Common myeloid progenitor, CD34-positive (primary cell): Measurements from ENCODE around the gene AGPAT3.

Source experiments
- CTCF ChIA-PET: fragments of 350-600 bp; sonication (Branson Sonifier 250); formaldehyde crosslinking; loops from one replicate; lab custom pipeline; 2021; ENCODE audit warnings: antibody characterized with exemption; lab: Charles Lee
- POLR2A ChIA-PET: fragments of 350-600 bp; sonication (Branson Sonifier 250); formaldehyde crosslinking; loops from one replicate; lab custom pipeline; 2021; ENCODE audit warnings: antibody characterized with exemption; lab: Charles Lee
- DNase-seq, 3 donors: peaks; one replicate each; pipeline versions ENCODE4 v3.0.0 to v3.0.0-alpha.2; 2013
- H3K27ac ChIP-seq, 2 experiments: 1 replicate in 1 of 2; 2 replicates in 1 of 2; pipeline ENCODE4 v1.7.0; 2013; ENCODE audit warnings: inconsistent platforms in 2 of 2, low read length in 2 of 2, mild to moderate bottlenecking in 2 of 2, low read depth in 1 of 2, moderate library complexity in 1 of 2; ENCODE audit not compliant: severe bottlenecking in 2 of 2, insufficient read depth in 1 of 2, poor library complexity in 1 of 2
- H3K27me3 ChIP-seq, 5 experiments: replicated peaks in 2 of 5; 1 replicate in 3 of 5; 2 replicates in 2 of 5; pipeline versions ENCODE4 v1.6.1 to v1.7.0; 2013; ENCODE audit warnings: low read length in 4 of 5, mild to moderate bottlenecking in 2 of 5, moderate library complexity in 2 of 5, inconsistent platforms in 1 of 5; ENCODE audit not compliant: insufficient read depth in 5 of 5, control insufficient read depth in 4 of 5
- H3K36me3 ChIP-seq, 4 experiments: 1 replicate in 2 of 4; 2 replicates in 2 of 4; pipeline versions ENCODE4 v1.6.1 to v1.7.0; 2013; ENCODE audit warnings: low read length in 3 of 4, control low read depth in 1 of 4, mild to moderate bottlenecking in 1 of 4; ENCODE audit not compliant: control insufficient read depth in 4 of 4, insufficient read depth in 4 of 4
- H3K4me1 ChIP-seq, 4 experiments: 1 replicate in 3 of 4; 2 replicates in 1 of 4; pipeline versions ENCODE4 v1.6.1 to v1.7.1; 2013; ENCODE audit warnings: low read length in 3 of 4, mild to moderate bottlenecking in 3 of 4, control low read depth in 1 of 4, inconsistent platforms in 1 of 4, moderate library complexity in 1 of 4; ENCODE audit not compliant: control insufficient read depth in 4 of 4, insufficient read depth in 4 of 4; ENCODE audit errors: control extremely low read depth in 1 of 4
- H3K4me3 ChIP-seq, 7 experiments: 1 replicate in 4 of 7; 2 replicates in 3 of 7; pipeline versions ENCODE4 v1.5.1 to v1.7.0; 2013; ENCODE audit warnings: mild to moderate bottlenecking in 7 of 7, low read length in 6 of 7, moderate library complexity in 6 of 7, inconsistent platforms in 2 of 7, low read depth in 2 of 7, control low read depth in 1 of 7; ENCODE audit not compliant: insufficient read depth in 4 of 7, control insufficient read depth in 1 of 7; ENCODE audit errors: extremely low read depth in 1 of 7
- H3K9me3 ChIP-seq, 5 experiments: 1 replicate in 4 of 5; 2 replicates in 1 of 5; pipeline versions ENCODE4 v1.6.1 to v1.7.1; 2013; ENCODE audit warnings: low read length in 4 of 5, mild to moderate bottlenecking in 2 of 5, inconsistent platforms in 1 of 5, low read depth in 1 of 5, moderate library complexity in 1 of 5; ENCODE audit not compliant: control insufficient read depth in 4 of 5, insufficient read depth in 2 of 5; ENCODE audit errors: control extremely low read depth in 1 of 5
- WGBS: methylation state at CpG from one replicate; pipeline ENCODE4 v1.1.5; 2013; ENCODE audit not compliant: insufficient coverage; 5-methylcytosine and 5-hydroxymethylcytosine counted together

AGPAT3 gene

GRCh38 chr21:43873673-43874072, 8.7 kb downstream of the AGPAT3 start:
- ChIA-PET POLR2A (interaction anchor here (0.8 to 1.2 kb wide), 3 partner anchors 20 to 63 kb away, joined by 3 to 5 read pairs (median 5); no protein-coding TSS in a partner anchor), CTCF (interaction anchor here (0.8 to 2.5 kb wide), 12 partner anchors 10 to 102 kb away, joined by 3 to 23 read pairs (median 5); no protein-coding TSS in a partner anchor)
- Histone ChIP-seq H3K27me3 (no peaks in the 10 kb centered on the region), H3K27ac (no peak overlapping the region), H3K9me3 (peaks cover 0 to 3% (median 0%) of the 10 kb centered on the region in 5 experiments), H3K36me3 (peaks cover 0 to 30% (median 5%) of the 10 kb centered on the region in 4 experiments), H3K4me1 (peaks cover 0 to 15% (median 4%) of the 10 kb centered on the region in 4 experiments), H3K4me3 (no peak overlapping the region)
- no peak for DNase-seq
- WGBS: no CpG with 5 or more reads among the region's 1 CpG

- no peak for DNase-seq
- ChIA-PET CTCF (interaction anchor here (0.8 to 2.5 kb wide), 9 partner anchors 12 to 101 kb away, joined by 3 to 23 read pairs (median 5); no protein-coding TSS in a partner anchor), POLR2A (no interaction called here)
- H3K36me3 ChIP-seq: peaks cover 0 to 25% (median 5%) of the 10 kb centered on the region in 4 experiments
- no peak overlapping the region for H3K4me3 ChIP-seq
- no peak overlapping the region for H3K27ac ChIP-seq
- H3K27me3 ChIP-seq: no peaks in the 10 kb centered on the region
- H3K9me3 ChIP-seq: peaks cover 0 to 3% (median 0%) of the 10 kb centered on the region in 5 experiments
- 83% methylated on average over 6 of the region's 12 CpGs for WGBS
- H3K4me1 ChIP-seq: peaks cover 0 to 15% (median 4%) of the 10 kb centered on the region in 4 experiments
These were observed 9.2 kb downstream of the AGPAT3 start for GRCh38 chr21:43874085-43874805.

- 83% methylated on average over 1 of the region's 5 CpGs for WGBS
- POLR2A ChIA-PET: no interaction called here
- peaks cover 0 to 3% (median 0%) of the 10 kb centered on the region in 5 experiments for H3K9me3 ChIP-seq
- H3K4me3 ChIP-seq: no peak overlapping the region
- H3K27ac ChIP-seq: no peak overlapping the region
- CTCF ChIA-PET: no interaction called here
- no peaks in the 10 kb centered on the region for H3K27me3 ChIP-seq
- DNase-seq: no peak
- H3K36me3 ChIP-seq: peaks cover 0 to 23% (median 6%) of the 10 kb centered on the region in 4 experiments
- H3K4me1 ChIP-seq: peaks cover 0 to 17% (median 9%) of the 10 kb centered on the region in 4 experiments
These were observed 11.6 kb downstream of the AGPAT3 start for GRCh38 chr21:43876605-43877004.

GRCh38 chr21:43877936-43878575, 13.0 kb downstream of the AGPAT3 start:
- H3K27me3 ChIP-seq: no peaks in the 10 kb centered on the region
- peaks cover 0 to 20% (median 6%) of the 10 kb centered on the region in 4 experiments for H3K36me3 ChIP-seq
- 96% methylated on average over 25 of the region's 25 CpGs for WGBS
- POLR2A ChIA-PET: no interaction called here
- peaks cover 0 to 3% (median 0%) of the 10 kb centered on the region in 5 experiments for H3K9me3 ChIP-seq
- CTCF ChIA-PET: interaction anchor here (1.4 kb wide), 1 partner anchor 32 kb away, joined by 5 read pairs; no protein-coding TSS in a partner anchor
- peaks cover 0 to 13% (median 8%) of the 10 kb centered on the region in 4 experiments for H3K4me1 ChIP-seq
- no peak for DNase-seq
- no peak overlapping the region for H3K27ac ChIP-seq
- no peak overlapping the region for H3K4me3 ChIP-seq

GRCh38 chr21:43879348-43880110, 14.5 kb downstream of the AGPAT3 start:
- WGBS: 97% methylated on average over 24 of the region's 25 CpGs
- no peaks in the 10 kb centered on the region for H3K27me3 ChIP-seq
- peaks cover 0 to 23% (median 9%) of the 10 kb centered on the region in 4 experiments for H3K4me1 ChIP-seq
- no peak overlapping the region for H3K4me3 ChIP-seq
- POLR2A ChIA-PET: interaction anchor here (0.6 kb wide), 2 partner anchors 14 to 1669 kb away, joined by 3 read pairs; no protein-coding TSS in a partner anchor
- CTCF ChIA-PET: interaction anchor here (0.6 to 1.4 kb wide), 4 partner anchors 15 to 45 kb away, joined by 3 to 5 read pairs (median 4); no protein-coding TSS in a partner anchor
- H3K36me3 ChIP-seq: peaks cover 0 to 19% (median 6%) of the 10 kb centered on the region in 4 experiments
- DNase-seq: no peak
- no peak overlapping the region for H3K27ac ChIP-seq
- H3K9me3 ChIP-seq: peaks cover 0 to 3% (median 0%) of the 10 kb centered on the region in 5 experiments

DNA sequence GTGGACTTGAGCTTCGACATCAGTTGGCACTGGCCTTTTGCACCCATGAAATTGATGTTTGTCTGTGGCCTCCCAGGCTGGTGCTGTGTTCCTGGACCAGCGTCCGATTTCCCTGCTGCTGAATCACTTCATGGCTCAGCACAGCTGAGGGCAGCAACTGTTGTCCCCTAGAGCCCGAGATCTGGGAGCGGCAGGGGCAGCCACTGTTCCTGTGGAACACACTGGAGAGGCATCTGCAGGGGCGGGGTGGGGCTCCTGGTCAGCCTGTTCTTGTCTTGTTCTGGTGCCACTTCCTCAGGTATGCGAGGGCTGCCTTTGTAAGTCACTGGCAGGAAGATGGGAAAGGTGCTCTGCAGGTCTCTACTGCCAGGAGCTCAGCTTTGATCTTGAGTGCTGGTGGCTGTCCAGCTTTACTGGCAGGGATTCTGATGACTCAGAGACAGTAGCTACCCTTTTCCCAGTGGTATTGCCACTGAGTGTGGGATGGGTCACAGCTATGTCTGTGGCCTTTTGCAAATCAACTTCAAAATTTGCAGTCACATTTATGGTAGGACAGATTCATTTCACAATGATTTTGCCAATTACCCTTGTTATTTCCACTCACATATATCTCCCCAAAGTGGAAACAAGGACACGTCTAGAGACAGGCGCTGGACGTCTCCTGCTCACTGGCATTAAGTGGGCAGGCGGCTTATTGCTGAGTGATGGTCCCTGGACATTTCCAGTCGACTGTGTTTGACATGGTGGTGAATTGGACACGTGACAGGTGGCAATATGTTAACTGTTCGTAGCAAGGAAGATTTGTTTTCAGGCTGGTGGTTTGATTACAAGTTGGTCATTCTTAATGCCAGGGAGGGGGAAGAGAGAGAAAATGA, 15.3 kb downstream of the AGPAT3 start:
- WGBS: 94% methylated on average over 14 of the region's 14 CpGs
- no peak for DNase-seq
- Histone ChIP-seq H3K27me3 (no peaks in the 10 kb centered on the region), H3K4me3 (no peak overlapping the region), H3K9me3 (peaks cover 0 to 1% (median 0%) of the 10 kb centered on the region in 5 experiments), H3K4me1 (peaks cover 0 to 32% (median 14%) of the 10 kb centered on the region in 4 experiments), H3K27ac (no peak overlapping the region), H3K36me3 (peaks cover 0 to 19% (median 5%) of the 10 kb centered on the region in 4 experiments)
- ChIA-PET POLR2A (no interaction called here), CTCF (interaction anchor here (0.6 to 1.4 kb wide), 3 partner anchors 14 to 46 kb away, joined by 3 to 5 read pairs (median 3); no protein-coding TSS in a partner anchor)
